ENCODE data around the gene ATP6V1F.

The ATP6V1F gene

GRCh38 chr7:128844777-128845311 lies 17.8 kb upstream of the ATP6V1F start:
- in situ Hi-C loops (cut with MboI; ENCODE audit: low pct_unique_long_range_greater_than_20kb, low sequenced_read_pairs, unreplicated experiment): no loop called here
- TF ChIP-seq CTCF (IDR thresholded peaks at IDR 0.05; ENCODE audit: extremely low read depth, insufficient read depth, missing control alignments): no peak
- DNase-seq (ENCODE audit: low spot score): no peak

GRCh38 chr7:128845475-128845874 lies 17.2 kb upstream of the ATP6V1F start:
- in situ Hi-C loops (cut with MboI; ENCODE audit: low pct_unique_long_range_greater_than_20kb, low sequenced_read_pairs, unreplicated experiment): no loop called here
- no peak for DNase-seq (ENCODE audit: low spot score)
- no peak for TF ChIP-seq CTCF (IDR thresholded peaks at IDR 0.05; ENCODE audit: extremely low read depth, insufficient read depth, missing control alignments)

- no peak for DNase-seq (ENCODE audit: low spot score)
- TF ChIP-seq CTCF (IDR thresholded peaks at IDR 0.05; ENCODE audit: extremely low read depth, insufficient read depth, missing control alignments): no peak
- in situ Hi-C loops (cut with MboI; ENCODE audit: low pct_unique_long_range_greater_than_20kb, low sequenced_read_pairs, unreplicated experiment): no loop called here
Measured at GRCh38 chr7:128845987-128846386, 16.7 kb upstream of the ATP6V1F start.

- in situ Hi-C loops (cut with MboI; ENCODE audit: low pct_unique_long_range_greater_than_20kb, low sequenced_read_pairs, unreplicated experiment): no loop called here
- TF ChIP-seq CTCF (IDR thresholded peaks at IDR 0.05; ENCODE audit: extremely low read depth, insufficient read depth, missing control alignments): no peak
- DNase-seq (ENCODE audit: low spot score): no peak
Measured at GRCh38 chr7:128846781-128847444, 15.7 kb upstream of the ATP6V1F start.

GRCh38 chr7:128847721-128848211 lies 14.9 kb upstream of the ATP6V1F start:
- in situ Hi-C loops (cut with MboI; ENCODE audit: low pct_unique_long_range_greater_than_20kb, low sequenced_read_pairs, unreplicated experiment): no loop called here
- DNase-seq (ENCODE audit: low spot score): no peak
- TF ChIP-seq CTCF (IDR thresholded peaks at IDR 0.05; ENCODE audit: extremely low read depth, insufficient read depth, missing control alignments): no peak

- in situ Hi-C loops (cut with MboI; ENCODE audit: low pct_unique_long_range_greater_than_20kb, low sequenced_read_pairs, unreplicated experiment): no loop called here
- DNase-seq (ENCODE audit: low spot score): no peak
- no peak for TF ChIP-seq CTCF (IDR thresholded peaks at IDR 0.05; ENCODE audit: extremely low read depth, insufficient read depth, missing control alignments)
Measured at GRCh38 chr7:128848289-128849155, 14.1 kb upstream of the ATP6V1F start.
